HG03060 (cell line): Measurements from ENCODE around the gene UFSP1.

Source experiments
- ATAC-seq: cut with Tn5 transposase; IDR thresholded peaks from one replicate; pipeline ENCODE4 v1.9.1; 2021; ENCODE audit warnings: low read depth, moderate number of reproducible peaks; ENCODE audit not compliant: unreplicated experiment

UFSP1 gene

DNA sequence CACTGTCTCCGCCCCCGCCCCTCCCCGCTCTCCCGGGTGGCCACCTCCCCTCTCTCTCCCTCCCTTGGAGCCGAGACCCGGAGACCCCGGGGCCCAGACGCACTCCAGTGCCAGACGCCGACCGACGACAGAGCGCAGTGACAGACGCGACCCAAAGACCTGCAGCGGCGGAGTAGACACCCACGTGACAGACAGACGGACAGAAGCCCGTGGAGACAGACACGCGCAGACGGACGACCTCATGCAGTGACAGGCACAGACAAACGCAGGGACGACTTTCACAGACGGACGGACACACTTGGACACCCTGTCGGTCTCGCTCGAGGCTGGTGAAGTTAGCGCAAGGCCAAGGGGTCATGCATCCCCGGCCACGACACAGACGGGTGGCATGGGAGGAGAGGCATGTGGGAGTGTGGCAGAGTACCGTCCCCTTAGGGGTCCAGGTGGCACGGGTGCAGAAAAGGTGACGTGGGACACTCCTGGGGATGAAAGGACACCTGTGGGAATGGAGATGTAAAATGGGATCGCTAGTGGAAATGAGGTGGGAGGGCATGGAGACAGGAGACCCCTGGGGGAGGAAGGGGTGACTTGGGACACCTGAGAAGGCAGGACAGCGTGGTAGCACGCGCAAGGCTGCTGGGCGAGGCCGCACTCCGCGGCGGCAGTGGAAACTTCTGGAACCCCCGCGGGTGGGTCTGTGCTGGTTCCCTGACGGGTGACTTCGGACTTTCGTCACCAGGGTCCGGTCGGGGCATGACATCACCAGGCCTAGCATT is 6.6 kb upstream of the UFSP1 start:
- no peak for ATAC-seq

- ATAC-seq, result no peak
Observed at GRCh38 chr7:100895701-100895955, 6.1 kb upstream of the UFSP1 start, which contains the start of gene ACHE. Gene ACHE (minus strand): TSS chr7:100895888. CDS start chr7:100894232, 1,656 bp downstream.

DNA sequence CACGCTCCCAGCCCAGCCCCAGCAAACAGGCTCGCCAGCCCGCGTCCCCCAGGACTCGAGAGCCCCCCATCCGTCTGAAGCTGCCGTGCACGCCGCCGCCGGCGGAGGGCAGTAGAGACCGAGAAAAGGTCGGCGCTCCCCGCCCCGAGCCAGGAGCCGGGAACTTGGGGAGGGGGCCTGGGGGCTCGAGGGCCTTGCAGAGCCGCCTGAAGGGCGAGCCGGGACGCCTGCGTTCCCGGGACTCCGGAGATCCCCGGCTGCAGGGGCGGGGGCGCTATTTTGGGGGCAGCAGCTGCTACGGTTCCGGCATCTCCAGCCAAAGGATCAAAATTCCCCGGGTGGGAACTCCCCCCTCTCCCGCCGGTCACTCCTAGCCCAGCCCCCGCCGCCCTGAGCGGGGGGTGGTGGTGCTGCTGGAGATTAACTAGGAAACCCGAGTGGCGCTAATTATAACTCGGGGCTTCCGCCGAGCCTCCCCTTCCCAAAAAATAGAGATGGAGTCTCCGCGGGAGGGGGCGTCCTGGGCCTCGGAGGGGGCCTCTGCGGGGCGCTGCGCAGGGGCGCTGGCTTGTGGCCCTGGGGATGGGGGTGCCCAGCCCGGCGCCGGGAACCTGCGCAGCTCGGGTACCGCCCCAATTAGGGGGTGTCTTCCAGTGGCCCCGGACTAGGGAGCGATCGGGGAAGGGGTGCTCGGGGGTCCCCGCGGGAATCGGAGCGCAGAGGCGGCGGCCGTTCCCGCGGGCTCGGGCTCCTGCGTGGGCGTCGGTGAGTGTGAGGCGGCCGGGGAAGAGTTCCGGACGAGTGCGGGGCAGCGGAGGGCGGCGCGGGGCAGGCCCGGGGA is 5.6 kb upstream of the UFSP1 start:
- no peak for ATAC-seq

- ATAC-seq, result no peak
Observed at GRCh38 chr7:100893910-100894721, 4.6 kb upstream of the UFSP1 start.

DNA sequence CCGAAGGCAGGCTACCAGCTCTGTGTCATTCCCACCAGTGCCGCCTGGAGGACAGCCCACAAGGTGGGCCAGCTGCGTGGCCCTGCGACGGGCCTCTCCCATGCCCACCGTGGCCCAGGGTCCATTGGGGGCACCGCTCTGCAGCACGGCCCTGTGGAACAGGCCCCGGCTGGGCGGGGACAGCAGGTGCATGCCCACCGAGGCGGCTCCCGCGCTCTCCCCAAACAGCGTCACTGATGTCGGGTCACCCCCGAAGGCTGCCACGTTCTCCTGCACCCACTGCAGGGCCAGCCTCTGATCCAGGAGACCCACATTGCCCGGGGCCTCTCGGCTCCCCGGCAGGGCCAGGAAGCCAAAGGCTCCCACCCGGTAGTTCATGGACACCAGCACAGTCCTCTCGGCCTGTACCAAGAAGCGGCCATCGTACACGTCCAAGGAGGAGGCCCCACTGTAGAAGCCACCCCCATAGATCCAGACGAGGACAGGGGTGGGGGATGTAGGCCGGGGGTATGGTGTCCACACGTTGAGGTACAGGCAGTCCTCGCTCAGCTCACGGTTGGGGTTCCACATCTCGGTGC is 3.9 kb upstream of the UFSP1 start:
- no peak for ATAC-seq

- ATAC-seq, result no peak
Observed at GRCh38 chr7:100892364-100893317, 3.1 kb upstream of the UFSP1 start.

- no peak for ATAC-seq
Observed at GRCh38 chr7:100891568-100892247, 2.2 kb upstream of the UFSP1 start.

DNA sequence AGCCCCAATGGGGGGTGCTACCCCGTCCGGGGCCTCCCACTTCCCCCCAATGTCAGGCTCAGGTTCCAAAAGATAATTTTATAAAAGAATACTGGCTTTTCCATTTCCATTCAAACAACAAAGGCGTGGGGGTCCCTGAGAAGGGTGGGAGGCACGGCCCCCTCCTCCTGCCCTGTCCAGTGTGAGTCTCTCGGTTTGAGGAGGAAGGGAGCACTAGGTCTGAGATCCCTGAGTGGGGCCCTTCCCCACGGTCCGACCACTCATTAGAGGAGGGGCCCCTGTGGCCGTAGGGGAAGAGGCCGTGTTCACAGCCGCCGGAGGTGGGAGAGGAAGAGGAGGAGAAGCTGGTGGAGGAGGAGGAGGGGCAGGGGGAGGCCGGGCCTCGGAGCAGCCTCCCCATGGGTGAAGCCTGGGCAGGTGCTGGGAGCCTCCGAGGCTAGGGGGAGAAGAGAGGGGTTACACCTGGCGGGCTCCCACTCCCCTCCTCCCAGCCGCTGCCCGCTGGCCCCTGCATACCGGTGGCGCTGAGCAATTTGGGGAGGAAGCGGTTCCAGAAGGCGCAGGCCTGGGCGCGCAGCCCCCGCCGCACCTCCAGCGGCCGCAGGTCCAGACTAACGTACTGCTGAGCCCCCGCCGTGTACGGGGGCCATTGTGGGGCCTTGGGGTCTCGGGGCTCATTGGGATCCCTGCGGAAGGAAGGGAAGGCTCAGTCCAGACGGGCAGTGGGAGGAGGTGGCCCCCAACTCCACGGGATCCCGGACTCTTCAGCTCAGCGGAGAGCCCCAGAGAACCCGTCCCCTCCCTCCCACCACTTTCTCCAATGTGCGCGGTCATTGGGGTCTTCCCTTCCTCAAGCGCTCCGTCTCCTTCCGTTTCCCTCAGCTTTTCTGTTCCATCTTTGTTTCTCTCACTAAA is 1.4 kb upstream of the UFSP1 start:
- ATAC-seq, result no peak

- no peak for ATAC-seq
Observed at GRCh38 chr7:100888291-100888987, 1.1 kb downstream of the UFSP1 start.

DNA sequence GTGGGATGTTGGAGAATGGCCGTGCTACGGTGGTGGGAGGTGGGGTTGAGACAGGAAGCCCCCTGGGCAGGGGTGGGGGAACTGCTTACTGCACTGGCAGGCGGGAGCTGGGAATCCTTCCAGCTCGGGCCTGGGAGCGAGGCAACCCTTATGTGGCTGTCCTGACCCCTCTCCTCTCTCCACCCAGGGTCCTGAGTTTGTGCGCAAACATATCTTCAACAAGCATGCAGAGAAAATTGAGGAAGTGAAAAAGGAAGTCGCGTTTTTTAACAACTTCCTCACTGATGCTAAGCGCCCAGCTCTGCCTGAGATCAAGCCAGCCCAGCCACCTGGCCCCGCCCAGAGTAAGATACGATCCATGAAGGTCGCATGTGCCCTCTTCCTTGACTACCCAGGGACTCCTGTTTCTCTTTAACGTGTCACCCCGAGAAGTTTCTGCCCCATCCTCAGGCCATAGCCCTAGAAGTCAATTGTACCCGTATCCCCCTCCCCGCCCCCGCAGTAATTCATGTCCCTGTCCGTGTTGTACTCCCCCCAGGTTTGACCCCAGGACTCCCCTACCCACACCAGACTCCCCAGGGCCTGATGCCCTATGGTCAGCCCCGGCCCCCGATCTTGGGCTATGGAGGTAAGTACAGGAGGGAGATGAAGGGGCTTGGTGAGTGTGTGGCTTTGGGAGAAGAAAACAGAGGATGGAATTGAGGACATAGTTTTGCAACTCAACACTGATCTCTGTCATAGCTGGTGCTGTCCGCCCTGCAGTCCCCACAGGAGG is 1.8 kb downstream of the UFSP1 start:
- ATAC-seq, result no peak

DNA sequence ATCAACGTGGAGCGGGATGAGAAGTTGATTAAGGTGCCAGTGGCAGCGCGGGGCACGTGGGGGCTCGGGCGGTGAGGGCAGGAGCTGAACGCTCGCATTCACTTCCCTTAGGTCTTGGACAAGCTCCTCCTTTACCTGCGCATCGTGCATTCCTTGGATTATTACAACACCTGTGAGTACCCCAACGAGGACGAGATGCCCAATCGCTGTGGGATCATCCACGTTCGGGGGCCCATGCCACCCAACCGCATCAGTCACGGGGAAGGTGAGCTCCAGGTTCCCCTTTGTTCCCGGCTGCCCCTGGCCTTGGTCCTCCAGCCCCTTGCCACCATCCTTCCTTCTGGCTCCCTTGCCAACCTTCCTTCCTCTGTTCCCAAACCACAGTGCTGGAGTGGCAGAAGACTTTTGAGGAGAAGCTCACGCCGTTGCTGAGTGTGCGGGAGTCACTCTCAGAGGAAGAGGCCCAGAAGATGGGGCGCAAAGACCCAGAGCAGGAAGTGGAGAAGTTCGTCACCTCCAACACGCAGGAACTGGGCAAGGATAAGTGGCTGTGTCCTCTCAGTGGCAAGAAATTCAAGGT is 2.5 kb downstream of the UFSP1 start:
- no peak for ATAC-seq

- no peak for ATAC-seq
Observed at GRCh38 chr7:100886142-100886935, 3.2 kb downstream of the UFSP1 start.

GRCh38 chr7:100885440-100886141 is 3.9 kb downstream of the UFSP1 start:
- ATAC-seq, result no peak

DNA sequence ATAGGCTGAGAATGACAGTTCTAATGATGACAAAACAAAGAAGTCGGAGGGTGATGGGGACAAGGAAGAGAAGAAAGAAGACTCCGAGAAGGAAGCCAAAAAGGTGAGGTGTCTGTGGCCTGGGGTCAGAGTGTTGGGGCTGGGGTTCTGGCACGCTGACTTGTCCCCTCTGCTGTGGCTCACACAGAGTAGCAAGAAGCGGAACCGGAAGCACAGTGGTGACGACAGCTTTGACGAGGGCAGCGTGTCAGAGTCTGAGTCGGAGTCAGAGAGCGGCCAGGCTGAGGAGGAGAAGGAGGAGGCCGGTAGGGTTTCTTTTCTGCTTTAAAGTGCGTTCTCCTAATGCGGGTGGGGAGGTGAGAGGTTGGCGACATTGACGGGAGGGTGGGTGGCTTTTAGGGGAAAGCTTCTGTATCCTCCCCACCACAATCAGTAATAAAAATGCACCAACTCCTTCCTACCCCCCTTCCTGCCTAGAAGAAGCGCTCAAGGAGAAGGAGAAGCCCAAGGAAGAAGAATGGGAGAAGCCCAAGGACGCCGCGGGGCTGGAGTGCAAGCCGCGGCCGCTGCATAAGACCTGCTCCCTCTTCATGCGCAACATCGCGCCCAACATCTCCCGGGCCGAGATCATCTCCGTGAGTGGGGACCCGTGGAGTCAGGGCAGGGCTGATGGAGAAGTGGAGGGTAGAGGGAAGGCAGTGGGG is 4.6 kb downstream of the UFSP1 start:
- no peak for ATAC-seq
